SK-N-SH (cell line): ENCODE measurements around the gene CRB2. TPM values are rescaled to one million over a fixed set of nuclear protein-coding genes. Genes with fewer than 3 reads are reported as not detected.

Experiments
- CTCF ChIA-PET: fragments of 300-600, 350-600 bp; formaldehyde crosslinking; extraction: SDS; loops from one replicate; lab custom pipeline; 2021; lab: Yijun Ruan, JAX
- POLR2A ChIA-PET: fragments of 350-600 bp; sonication (Branson Sonifier 250); formaldehyde crosslinking; extraction: SDS; loops from one replicate; lab custom pipeline; 2020; ENCODE audit warnings: antibody characterized with exemption, inconsistent platforms; lab: Yijun Ruan, JAX
- DNase-seq: peaks from one replicate; pipeline ENCODE4 v3.0.0; 2012
- H2AFZ ChIP-seq: fragments of 200-600 bp; sonication (generic); 2 replicates; pipeline ENCODE4 v1.8.1; 2016; ENCODE audit warnings: antibody characterized with exemption, mild to moderate bottlenecking, low read depth
- H3F3A ChIP-seq: fragments of 200-600 bp; sonication (generic); replicated peaks from 2 replicates; pipeline ENCODE3; 2016; ENCODE audit warnings: antibody characterized with exemption, mild to moderate bottlenecking; ENCODE audit not compliant: insufficient read depth
- H3K27ac ChIP-seq, 2 experiments: fragments of 200-500 bp in 1 of 2; fragments of 200-600 bp in 1 of 2; sonication (Bioruptor generic) in 1 of 2; sonication (generic), shearing (Covaris generic) in 1 of 2; 2 replicates each; pipeline versions ENCODE4 v1.5.1 to v1.6.1; 2014 to 2016; ENCODE audit warnings: low read depth in 2 of 2, inconsistent platforms in 1 of 2, low read length in 1 of 2, mild to moderate bottlenecking in 1 of 2, mixed read lengths in 1 of 2
- H3K27me3 ChIP-seq: fragments of 200-600 bp; sonication (generic), shearing (Covaris generic); 2 replicates; pipeline ENCODE4 v1.6.1; 2016; ENCODE audit warnings: mixed run types; ENCODE audit not compliant: insufficient read depth
- H3K36me3 ChIP-seq, 2 experiments: fragments of 200-500 bp in 1 of 2; fragments of 200-600 bp in 1 of 2; sonication (Bioruptor generic) in 1 of 2; sonication (generic) in 1 of 2; replicated peaks in 1 of 2; 2 replicates each; pipeline versions ENCODE3 to v1.5.1; 2014 to 2016; ENCODE audit warnings: low read length in 1 of 2, mild to moderate bottlenecking in 1 of 2; ENCODE audit not compliant: insufficient read depth in 2 of 2, control insufficient read depth in 1 of 2
- H3K4me1 ChIP-seq, 2 experiments: fragments of 200-500 bp in 1 of 2; fragments of 200-600 bp in 1 of 2; sonication (Bioruptor generic) in 1 of 2; sonication (generic), shearing (Covaris generic) in 1 of 2; 2 replicates each; pipeline versions ENCODE4 v1.5.1 to v1.6.1; 2014 to 2016; ENCODE audit warnings: low read depth in 1 of 2, low read length in 1 of 2, mixed run types in 1 of 2; ENCODE audit not compliant: insufficient read depth in 2 of 2, control insufficient read depth in 1 of 2
- H3K4me2 ChIP-seq: fragments of 200-600 bp; sonication (generic), shearing (Covaris generic); 2 replicates; pipeline ENCODE4 v1.6.1; 2017; ENCODE audit warnings: mixed run types
- H3K4me3 ChIP-seq, 2 experiments: fragments of 200-500 bp in 1 of 2; fragments of 200-600 bp in 1 of 2; sonication (Bioruptor generic) in 1 of 2; sonication (generic), shearing (Covaris generic) in 1 of 2; 2 replicates each; pipeline versions ENCODE4 v1.5.1 to v1.8.1; 2014 to 2016; ENCODE audit warnings: low read depth in 2 of 2, inconsistent platforms in 1 of 2, low read length in 1 of 2, mild to moderate bottlenecking in 1 of 2, mixed read lengths in 1 of 2, moderate library complexity in 1 of 2
- H3K79me2 ChIP-seq: fragments of 200-600 bp; sonication (generic); 2 replicates; pipeline ENCODE4 v1.8.1; 2017; ENCODE audit warnings: mild to moderate bottlenecking; ENCODE audit not compliant: insufficient read depth
- H3K9ac ChIP-seq: fragments of 200-600 bp; sonication (generic); 2 replicates; pipeline ENCODE4 v1.6.1; 2017; ENCODE audit warnings: mixed run types
- H3K9me2 ChIP-seq: fragments of 200-600 bp; sonication (generic); 2 replicates; pipeline ENCODE4 v1.6.1; 2017; ENCODE audit warnings: mixed run types
- H3K9me3 ChIP-seq: fragments of 200-600 bp; sonication (generic); 2 replicates; pipeline ENCODE4 v1.6.1; 2017; ENCODE audit warnings: mixed run types, mild to moderate bottlenecking, moderate library complexity
- H4K20me1 ChIP-seq: fragments of 200-600 bp; sonication (generic); 2 replicates; pipeline ENCODE4 v1.6.1; 2017; ENCODE audit warnings: mild to moderate bottlenecking, mixed run types; ENCODE audit not compliant: insufficient read depth
- CHD2 ChIP-seq: fragments of 150-350 bp; IDR thresholded peaks from 2 replicates; pipeline ENCODE4 v1.6.1; 2018; ENCODE audit warnings: low read length; ENCODE audit not compliant: partially characterized antibody
- ELF1 ChIP-seq: IDR thresholded peaks from 2 replicates; pipeline ENCODE4 v1.4.0; 2012
- EP300 ChIP-seq, 2 experiments: IDR thresholded peaks; 2 replicates each; pipeline versions ENCODE4 v1.4.0 to v1.6.1; 2012; ENCODE audit warnings: borderline replicate concordance in 1 of 2, low read depth in 1 of 2, low read length in 1 of 2
- EZH2phosphoT487 ChIP-seq: fragments of 200-600 bp; sonication (generic); IDR thresholded peaks from 2 replicates; pipeline ENCODE4 v1.6.1; 2017; ENCODE audit warnings: low read depth, mixed run types, mild to moderate bottlenecking, antibody characterized with exemption, moderate library complexity, borderline replicate concordance
- GABPA ChIP-seq: IDR thresholded peaks from 2 replicates; pipeline ENCODE4 v1.4.0; 2012; ENCODE audit warnings: low read depth, mild to moderate bottlenecking
- JUND ChIP-seq: IDR thresholded peaks from 2 replicates; pipeline ENCODE4 v1.4.0; 2012
- MXI1 ChIP-seq: IDR thresholded peaks from 2 replicates; pipeline ENCODE4 v1.6.1; 2012; ENCODE audit warnings: mild to moderate bottlenecking, low read depth, low read length, improper control_type of control experiment
- NFIC ChIP-seq: IDR thresholded peaks from 2 replicates; pipeline ENCODE4 v1.4.0; 2012; ENCODE audit warnings: borderline replicate concordance
- NRF1 ChIP-seq: IDR thresholded peaks from 2 replicates; pipeline ENCODE4 v1.6.1; 2012; ENCODE audit warnings: low read depth, mild to moderate bottlenecking, low read length
- WGBS: methylation state at CpG from one replicate; pipeline ENCODE4 v1.1.6; 2017; ENCODE audit warnings: low lambda C conversion rate; 5-methylcytosine and 5-hydroxymethylcytosine counted together
- polyA plus RNA-seq, 3 experiments: library from polyadenylated mRNA; depleted of rRNA; stranded (reverse); fragments of >200 nt; gene quantifications; 2 replicates each; pipeline ENCODE4 v1.2.3, GENCODE V29; 2012
- TF ChIP-seq, protein P1 (sequence below): fragments of 200-600 bp; sonication (generic); IDR thresholded peaks from 2 replicates; pipeline ENCODE4 v1.6.1; 2017; ENCODE audit warnings: antibody characterized with exemption, mild to moderate bottlenecking, moderate library complexity
- TF ChIP-seq, protein P2 (sequence below): IDR thresholded peaks from 2 replicates; pipeline ENCODE4 v1.4.0; 2012; ENCODE audit warnings: low read depth
- TF ChIP-seq, protein P3 (sequence below): IDR thresholded peaks from 2 replicates; pipeline ENCODE4 v1.6.1; 2012; ENCODE audit warnings: mild to moderate bottlenecking, low read depth, low read length, moderate library complexity
- TF ChIP-seq, protein P4 (sequence below): fragments of 150-350 bp; IDR thresholded peaks from 2 replicates; pipeline ENCODE4 v1.6.1; 2016; ENCODE audit warnings: mild to moderate bottlenecking, low read depth, low read length

The CRB2 gene
- polyA plus RNA-seq, 1 of the 3 experiments (the other 2 are of a cell fraction) = not detected

DNA sequence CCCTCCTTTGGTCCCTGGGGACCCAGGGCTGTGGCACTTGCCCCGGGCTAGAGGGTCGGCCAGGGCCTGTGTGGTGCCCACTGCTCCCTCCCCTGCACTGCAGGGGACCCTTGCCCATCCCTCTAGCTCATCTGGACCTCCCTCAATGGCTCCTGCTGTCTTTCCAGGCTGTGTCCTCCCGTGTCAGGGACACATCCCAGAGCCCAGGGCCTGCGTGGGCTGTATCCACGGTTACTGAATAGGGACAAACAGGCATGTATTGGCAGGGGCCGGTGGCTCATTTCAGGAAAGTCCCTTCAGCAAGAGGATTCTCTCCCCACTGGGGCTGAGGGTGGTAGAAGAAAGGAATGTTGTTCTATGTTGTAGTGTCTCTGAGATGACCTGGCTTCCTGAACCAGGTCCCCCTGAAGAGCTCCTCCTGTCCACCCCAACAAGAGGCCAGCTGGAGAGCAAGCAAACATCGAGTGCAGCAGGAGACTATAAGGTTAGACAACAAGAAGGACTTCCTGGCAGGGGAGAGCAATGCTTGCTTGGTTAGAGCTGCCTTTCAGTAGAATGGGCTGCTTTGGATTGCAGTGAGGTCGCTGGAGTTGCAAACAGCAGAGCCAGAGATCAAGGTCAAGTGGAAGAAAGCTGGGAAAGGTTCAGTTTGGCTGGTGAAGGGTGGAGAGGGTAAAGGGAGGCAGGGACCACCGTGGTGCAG, 1.0 kb upstream of the CRB2 start:
- H2AFZ ChIP-seq = no peak overlapping the region
- H3K4me1 ChIP-seq = peaks cover 0 to 6% of the 10 kb centered on the region in 2 experiments; a peak in 1 of 4 replicates
- peaks cover 6% of the 10 kb centered on the region for H3K27me3 ChIP-seq
- ChIA-PET CTCF (interaction anchor here (0.6 to 10.4 kb wide), 29 partner anchors 11 to 742 kb away, joined by 3 to 331 read pairs (median 4); partner anchors contain the start of gene PDCL), POLR2A (no interaction called here)
- no peak overlapping the region for H3K27ac ChIP-seq
- no peak overlapping the region for H3K4me2 ChIP-seq
- no peak overlapping the region for H3K9ac ChIP-seq
- 37% methylated on average over 5 of the region's 9 CpGs for WGBS
- no peaks in the 10 kb centered on the region for H3K9me2 ChIP-seq
- TF ChIP-seq NFIC (no peak), EP300 (IDR thresholded peaks at IDR 0.05; ENCODE audit: borderline replicate concordance in 1 of 2, low read depth in 1 of 2, low read length in 1 of 2) (no peak), MXI1 (no peak)
- TF ChIP-seq, protein P1, sequence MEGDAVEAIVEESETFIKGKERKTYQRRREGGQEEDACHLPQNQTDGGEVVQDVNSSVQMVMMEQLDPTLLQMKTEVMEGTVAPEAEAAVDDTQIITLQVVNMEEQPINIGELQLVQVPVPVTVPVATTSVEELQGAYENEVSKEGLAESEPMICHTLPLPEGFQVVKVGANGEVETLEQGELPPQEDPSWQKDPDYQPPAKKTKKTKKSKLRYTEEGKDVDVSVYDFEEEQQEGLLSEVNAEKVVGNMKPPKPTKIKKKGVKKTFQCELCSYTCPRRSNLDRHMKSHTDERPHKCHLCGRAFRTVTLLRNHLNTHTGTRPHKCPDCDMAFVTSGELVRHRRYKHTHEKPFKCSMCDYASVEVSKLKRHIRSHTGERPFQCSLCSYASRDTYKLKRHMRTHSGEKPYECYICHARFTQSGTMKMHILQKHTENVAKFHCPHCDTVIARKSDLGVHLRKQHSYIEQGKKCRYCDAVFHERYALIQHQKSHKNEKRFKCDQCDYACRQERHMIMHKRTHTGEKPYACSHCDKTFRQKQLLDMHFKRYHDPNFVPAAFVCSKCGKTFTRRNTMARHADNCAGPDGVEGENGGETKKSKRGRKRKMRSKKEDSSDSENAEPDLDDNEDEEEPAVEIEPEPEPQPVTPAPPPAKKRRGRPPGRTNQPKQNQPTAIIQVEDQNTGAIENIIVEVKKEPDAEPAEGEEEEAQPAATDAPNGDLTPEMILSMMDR = no peak
- TF ChIP-seq, protein P2, sequence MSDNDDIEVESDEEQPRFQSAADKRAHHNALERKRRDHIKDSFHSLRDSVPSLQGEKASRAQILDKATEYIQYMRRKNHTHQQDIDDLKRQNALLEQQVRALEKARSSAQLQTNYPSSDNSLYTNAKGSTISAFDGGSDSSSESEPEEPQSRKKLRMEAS = no peak
- TF ChIP-seq, protein P3, sequence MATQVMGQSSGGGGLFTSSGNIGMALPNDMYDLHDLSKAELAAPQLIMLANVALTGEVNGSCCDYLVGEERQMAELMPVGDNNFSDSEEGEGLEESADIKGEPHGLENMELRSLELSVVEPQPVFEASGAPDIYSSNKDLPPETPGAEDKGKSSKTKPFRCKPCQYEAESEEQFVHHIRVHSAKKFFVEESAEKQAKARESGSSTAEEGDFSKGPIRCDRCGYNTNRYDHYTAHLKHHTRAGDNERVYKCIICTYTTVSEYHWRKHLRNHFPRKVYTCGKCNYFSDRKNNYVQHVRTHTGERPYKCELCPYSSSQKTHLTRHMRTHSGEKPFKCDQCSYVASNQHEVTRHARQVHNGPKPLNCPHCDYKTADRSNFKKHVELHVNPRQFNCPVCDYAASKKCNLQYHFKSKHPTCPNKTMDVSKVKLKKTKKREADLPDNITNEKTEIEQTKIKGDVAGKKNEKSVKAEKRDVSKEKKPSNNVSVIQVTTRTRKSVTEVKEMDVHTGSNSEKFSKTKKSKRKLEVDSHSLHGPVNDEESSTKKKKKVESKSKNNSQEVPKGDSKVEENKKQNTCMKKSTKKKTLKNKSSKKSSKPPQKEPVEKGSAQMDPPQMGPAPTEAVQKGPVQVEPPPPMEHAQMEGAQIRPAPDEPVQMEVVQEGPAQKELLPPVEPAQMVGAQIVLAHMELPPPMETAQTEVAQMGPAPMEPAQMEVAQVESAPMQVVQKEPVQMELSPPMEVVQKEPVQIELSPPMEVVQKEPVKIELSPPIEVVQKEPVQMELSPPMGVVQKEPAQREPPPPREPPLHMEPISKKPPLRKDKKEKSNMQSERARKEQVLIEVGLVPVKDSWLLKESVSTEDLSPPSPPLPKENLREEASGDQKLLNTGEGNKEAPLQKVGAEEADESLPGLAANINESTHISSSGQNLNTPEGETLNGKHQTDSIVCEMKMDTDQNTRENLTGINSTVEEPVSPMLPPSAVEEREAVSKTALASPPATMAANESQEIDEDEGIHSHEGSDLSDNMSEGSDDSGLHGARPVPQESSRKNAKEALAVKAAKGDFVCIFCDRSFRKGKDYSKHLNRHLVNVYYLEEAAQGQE = no peak
- H3K36me3 ChIP-seq = no peaks in the 10 kb centered on the region
- 0 out of 2 replicates have a peak, but pooled peaks cover 4% of the 10 kb centered on the region for H4K20me1 ChIP-seq
- no peaks in the 10 kb centered on the region for H3K79me2 ChIP-seq
- H3F3A ChIP-seq = no peaks in the 10 kb centered on the region
- no peaks in the 10 kb centered on the region for H3K9me3 ChIP-seq
- H3K4me3 ChIP-seq = no peak overlapping the region
- peak; percentile 42 for DNase-seq

DNA sequence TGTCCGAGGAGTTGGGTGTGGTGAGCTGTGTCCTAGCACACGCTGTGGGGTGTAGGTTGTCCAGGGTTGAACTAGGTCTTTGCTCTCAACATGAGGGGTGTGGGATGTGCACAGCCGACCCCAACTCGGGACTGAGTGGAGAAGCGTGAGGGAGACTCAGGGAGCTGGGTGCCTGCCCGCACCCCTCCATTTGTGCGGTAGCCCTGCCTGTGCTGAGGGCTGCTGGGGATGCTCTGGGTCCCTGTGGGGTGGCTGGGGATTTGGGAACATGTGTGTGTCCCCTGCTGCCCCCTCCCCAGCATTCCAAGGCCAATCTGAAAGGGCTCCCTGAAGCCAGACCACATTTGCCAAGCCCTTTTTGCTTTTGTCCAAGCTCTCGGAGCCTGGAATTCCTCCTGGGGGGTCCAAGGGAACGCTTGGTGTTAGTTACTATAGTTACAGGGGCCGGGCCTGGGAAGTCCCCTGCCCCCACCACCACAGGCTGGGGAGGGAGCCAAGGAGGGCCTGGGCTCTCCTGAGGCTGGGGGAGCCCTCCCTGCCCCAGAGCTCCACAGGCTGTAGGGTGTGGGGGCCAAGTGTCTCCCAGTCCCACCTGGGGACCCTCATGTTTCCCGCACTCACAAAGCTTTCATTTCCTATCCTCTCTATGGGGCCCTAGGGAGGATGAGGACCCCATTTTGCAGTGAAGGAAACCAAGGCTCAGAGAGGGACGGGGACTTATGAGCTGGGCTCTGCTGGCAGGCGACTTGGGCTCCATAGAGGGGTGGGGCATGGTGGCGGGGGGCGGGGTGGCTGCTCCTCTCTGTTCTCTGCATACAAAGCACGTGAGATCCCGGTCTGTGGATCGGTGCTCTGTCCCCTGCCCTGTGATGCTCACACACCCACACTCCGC, 1.1 kb downstream of the CRB2 start:
- Histone ChIP-seq H3F3A (no peaks in the 10 kb centered on the region), H3K36me3 (no peaks in the 10 kb centered on the region), H2AFZ (no peak overlapping the region), H3K9ac (no peak overlapping the region), H3K4me1 (peaks cover 0 to 10% of the 10 kb centered on the region in 2 experiments; a peak in 1 of 4 replicates), H3K27ac (no peak overlapping the region), H3K79me2 (no peaks in the 10 kb centered on the region), H3K9me2 (no peaks in the 10 kb centered on the region), H4K20me1 (0 out of 2 replicates have a peak, but pooled peaks cover 4% of the 10 kb centered on the region), H3K4me2 (no peak overlapping the region), H3K27me3 (peaks cover 6% of the 10 kb centered on the region), H3K9me3 (no peaks in the 10 kb centered on the region), H3K4me3 (no peak overlapping the region)
- ChIA-PET POLR2A (no interaction called here), CTCF (interaction anchor here (4.5 to 10.4 kb wide), 2 partner anchors 11 to 27 kb away, joined by 77 to 331 read pairs; no protein-coding TSS in a partner anchor)
- 77% methylated on average over 12 of the region's 19 CpGs for WGBS
- DNase-seq = peak; percentile 20
- TF ChIP-seq JUND (no peak), ELF1 (no peak), GABPA (no peak), EZH2phosphoT487 (no peak), NRF1 (no peak), CHD2 (no peak), MXI1 (no peak)
- TF ChIP-seq, protein P1 = no peak
- TF ChIP-seq, protein P4, sequence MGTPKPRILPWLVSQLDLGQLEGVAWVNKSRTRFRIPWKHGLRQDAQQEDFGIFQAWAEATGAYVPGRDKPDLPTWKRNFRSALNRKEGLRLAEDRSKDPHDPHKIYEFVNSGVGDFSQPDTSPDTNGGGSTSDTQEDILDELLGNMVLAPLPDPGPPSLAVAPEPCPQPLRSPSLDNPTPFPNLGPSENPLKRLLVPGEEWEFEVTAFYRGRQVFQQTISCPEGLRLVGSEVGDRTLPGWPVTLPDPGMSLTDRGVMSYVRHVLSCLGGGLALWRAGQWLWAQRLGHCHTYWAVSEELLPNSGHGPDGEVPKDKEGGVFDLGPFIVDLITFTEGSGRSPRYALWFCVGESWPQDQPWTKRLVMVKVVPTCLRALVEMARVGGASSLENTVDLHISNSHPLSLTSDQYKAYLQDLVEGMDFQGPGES = no peak
